OCI-LY3 (cell line): ENCODE results near the gene PRSS33.

ENCODE experiments used
- H2AFZ ChIP-seq: fragments of 200-600, 300-600 bp; shearing (Covaris generic); 2 replicates; pipeline ENCODE4 v1.6.0; 2014; ENCODE audit warnings: antibody characterized with exemption, low read depth, low read length
- H3K27ac ChIP-seq: fragments of 200-600, 300-600 bp; sonication (generic); 2 replicates; pipeline ENCODE4 v1.5.1; 2014; ENCODE audit warnings: mild to moderate bottlenecking, low read length, moderate library complexity, mixed read lengths
- H3K27me3 ChIP-seq: fragments of 200-600, 300-600 bp; sonication (generic); 2 replicates; pipeline ENCODE4 v1.6.1; 2014; ENCODE audit warnings: low read depth, low read length, mixed read lengths
- H3K36me3 ChIP-seq: fragments of 200-600, 300-600 bp; sonication (generic); replicated peaks from 2 replicates; pipeline ENCODE3; 2014; ENCODE audit warnings: low read depth, low read length, mixed read lengths
- H3K4me1 ChIP-seq: fragments of 300-600, 200-600 bp; sonication (generic); 2 replicates; pipeline ENCODE4 v1.6.1; 2014; ENCODE audit warnings: low read length, mixed read lengths
- H3K4me2 ChIP-seq: fragments of 200-600, 300-600 bp; sonication (generic); 2 replicates; pipeline ENCODE4 v1.6.1; 2014; ENCODE audit warnings: low read length, mixed read lengths
- H3K4me3 ChIP-seq: fragments of 300-600, 200-600 bp; sonication (generic); 2 replicates; pipeline ENCODE4 v1.5.1; 2014; ENCODE audit warnings: antibody characterized with exemption, mild to moderate bottlenecking, low read length, moderate library complexity
- H3K79me2 ChIP-seq: fragments of 300-600, 200-600 bp; shearing (Covaris generic); 2 replicates; pipeline ENCODE4 v1.6.1; 2014; ENCODE audit warnings: mild to moderate bottlenecking, low read length, mixed read lengths
- H3K9ac ChIP-seq: fragments of 300-600, 200-600 bp; shearing (Covaris generic); 2 replicates; pipeline ENCODE4 v1.6.0; 2014; ENCODE audit warnings: mild to moderate bottlenecking, low read length, moderate library complexity
- H3K9me3 ChIP-seq: fragments of 200-600, 300-600 bp; shearing (Covaris generic); 2 replicates; pipeline ENCODE4 v1.6.1; 2014; ENCODE audit warnings: low read length, mixed read lengths; ENCODE audit not compliant: insufficient read depth
- H4K20me1 ChIP-seq: fragments of 200-600, 300-600 bp; sonication (generic); 2 replicates; pipeline ENCODE4 v1.6.1; 2016; ENCODE audit warnings: low read length, mixed read lengths; ENCODE audit not compliant: insufficient read depth
- CTCF ChIP-seq: fragments of 200-600, 300-600 bp; sonication (generic); IDR thresholded peaks from 2 replicates; pipeline ENCODE4 v1.5.1; 2014; ENCODE audit warnings: antibody characterized with exemption, low read length, low read depth
- EZH2phosphoT487 ChIP-seq: fragments of 200-600 bp; shearing (Covaris generic); IDR thresholded peaks from 2 replicates; pipeline ENCODE4 v1.6.1; 2018; ENCODE audit warnings: antibody characterized with exemption, mixed run types, low read depth

PRSS33 gene

GRCh38 chr16:2756288-2757015 lies 30.9 kb downstream of the PRSS33 start:
- H2AFZ ChIP-seq: no peak overlapping the region
- H3K9me3 ChIP-seq: no peaks in the 10 kb centered on the region

GRCh38 chr16:2755158-2755557 lies 32.2 kb downstream of the PRSS33 start:
- Histone ChIP-seq H3K9ac (peak overlapping the region; percentile 23; the same call in 1 of the 2 replicates), H4K20me1 (peaks cover 65% of the 10 kb centered on the region), H3K27me3 (no peaks in the 10 kb centered on the region), H3K4me2 (peak overlapping the region; percentile 99), H3K79me2 (peaks cover 92% of the 10 kb centered on the region), H3K4me1 (peaks cover 37% of the 10 kb centered on the region), H3K36me3 (peaks cover 69% of the 10 kb centered on the region), H2AFZ (no peak overlapping the region), H3K4me3 (peak overlapping the region; percentile 99), H3K27ac (no peak overlapping the region), H3K9me3 (no peaks in the 10 kb centered on the region)
- TF ChIP-seq CTCF (no peak), EZH2phosphoT487 (no peak)

More at GRCh38 chr16:2756288-2757015, 30.9 kb downstream of the PRSS33 start:
- TF ChIP-seq CTCF (no peak), EZH2phosphoT487 (no peak)
- Histone ChIP-seq H3K4me1 (peaks cover 28% of the 10 kb centered on the region), H3K9ac (no peak overlapping the region), H3K27ac (no peak overlapping the region), H3K36me3 (peaks cover 79% of the 10 kb centered on the region), H3K4me2 (no peak overlapping the region), H3K4me3 (no peak overlapping the region), H3K27me3 (no peaks in the 10 kb centered on the region), H3K79me2 (peaks cover 92% of the 10 kb centered on the region), H4K20me1 (peaks cover 78% of the 10 kb centered on the region)

- Histone ChIP-seq H3K27ac (peak overlapping the region; percentile 92), H3K36me3 (peaks cover 62% of the 10 kb centered on the region), H3K27me3 (no peaks in the 10 kb centered on the region), H4K20me1 (peaks cover 55% of the 10 kb centered on the region), H3K79me2 (peaks cover 82% of the 10 kb centered on the region), H3K4me2 (peak overlapping the region; percentile 99), H2AFZ (no peak overlapping the region), H3K4me3 (peak overlapping the region; percentile 99), H3K9me3 (no peaks in the 10 kb centered on the region), H3K4me1 (peaks cover 37% of the 10 kb centered on the region), H3K9ac (peak overlapping the region; percentile 98)
- TF ChIP-seq EZH2phosphoT487: no peak
- TF ChIP-seq CTCF: no peak
Observed at GRCh38 chr16:2753733-2754020, 33.7 kb downstream of the PRSS33 start.

- Histone ChIP-seq H3K9me3 (no peaks in the 10 kb centered on the region), H3K4me3 (peak overlapping the region; percentile 99), H4K20me1 (peaks cover 51% of the 10 kb centered on the region), H3K4me2 (peak overlapping the region; percentile 99), H2AFZ (no peak overlapping the region), H3K9ac (peak overlapping the region; percentile 98), H3K79me2 (peaks cover 76% of the 10 kb centered on the region), H3K4me1 (peaks cover 37% of the 10 kb centered on the region), H3K27ac (peak overlapping the region; percentile 92), H3K36me3 (peaks cover 57% of the 10 kb centered on the region), H3K27me3 (no peaks in the 10 kb centered on the region)
- TF ChIP-seq EZH2phosphoT487 (no peak), CTCF (no peak)
Observed at GRCh38 chr16:2752850-2753732, 34.3 kb downstream of the PRSS33 start.
